NCI-H2107 (cell line): ENCODE results near the gene RNF222.
A peak's percentile ranks its signal among the peaks of the same experiment; 100 is the strongest.
"Not testable (repeated sequence)": the region's sequence is repeated elsewhere in the genome, so short reads cannot be mapped to it uniquely, and the experiment has no call there.

Experiments
- DNase-seq: peaks from one replicate; lab custom pipeline; 2025; lab: John Stamatoyannopoulos, UW

RNF222 gene

GRCh38 chr17:8378117-8378516 lies 19.5 kb downstream of the RNF222 start:
- DNase-seq, result not testable (repeated sequence)

DNA sequence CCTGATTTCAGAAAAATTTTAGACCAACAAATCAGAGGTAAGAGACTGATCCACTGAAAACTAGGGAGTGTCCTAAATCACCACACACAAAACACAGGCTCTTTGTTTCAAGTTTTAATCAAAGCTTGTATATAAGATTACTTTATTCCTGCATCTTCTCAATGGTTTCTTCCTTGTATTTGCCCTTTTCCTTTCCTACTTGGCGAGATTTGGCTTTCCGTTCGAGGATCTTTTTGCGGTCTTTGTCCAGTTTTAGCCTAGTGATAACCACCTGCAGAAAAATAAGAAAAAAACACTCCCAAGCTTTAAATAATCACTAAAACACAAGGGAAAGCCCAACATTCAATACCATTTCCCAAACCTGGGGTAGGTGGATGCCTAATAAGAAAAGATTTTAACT lies 20.2 kb downstream of the RNF222 start:
- DNase-seq, result no peak

- peak; percentile 37 for DNase-seq
Observed at GRCh38 chr17:8376271-8377067, 21.2 kb downstream of the RNF222 start, which contains the start of gene KRABD2. Gene KRABD2 (minus strand): TSS chr17:8376704.

- no peak for DNase-seq
Observed at GRCh38 chr17:8375738-8376259, 21.8 kb downstream of the RNF222 start.

DNA sequence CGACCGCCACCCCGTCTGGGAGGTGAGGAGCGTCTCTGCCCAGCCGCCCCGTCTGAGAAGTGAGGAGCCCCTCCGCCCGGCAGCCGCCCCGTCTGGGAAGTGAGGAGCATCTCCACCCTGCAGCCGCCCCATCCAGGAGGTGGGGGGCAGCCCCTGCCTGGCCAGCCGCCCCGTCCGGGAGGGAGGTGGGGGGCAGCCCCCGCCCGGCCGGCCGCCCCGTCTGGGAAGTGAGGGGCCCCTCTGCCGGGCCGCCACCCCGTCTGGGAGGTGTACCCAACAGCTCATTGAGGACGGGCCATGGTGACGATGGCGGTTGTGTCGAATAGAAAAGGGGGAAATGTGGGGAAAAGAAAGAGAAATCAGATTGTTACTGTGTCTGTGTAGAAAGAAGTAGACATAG lies 23.8 kb downstream of the RNF222 start:
- DNase-seq, result not testable (repeated sequence)

GRCh38 chr17:8372422-8372821 lies 25.2 kb downstream of the RNF222 start:
- no peak for DNase-seq

GRCh38 chr17:8371786-8372185 lies 25.8 kb downstream of the RNF222 start:
- no peak for DNase-seq

- DNase-seq, result no peak
Observed at GRCh38 chr17:8369944-8370343, 27.7 kb downstream of the RNF222 start.

DNA sequence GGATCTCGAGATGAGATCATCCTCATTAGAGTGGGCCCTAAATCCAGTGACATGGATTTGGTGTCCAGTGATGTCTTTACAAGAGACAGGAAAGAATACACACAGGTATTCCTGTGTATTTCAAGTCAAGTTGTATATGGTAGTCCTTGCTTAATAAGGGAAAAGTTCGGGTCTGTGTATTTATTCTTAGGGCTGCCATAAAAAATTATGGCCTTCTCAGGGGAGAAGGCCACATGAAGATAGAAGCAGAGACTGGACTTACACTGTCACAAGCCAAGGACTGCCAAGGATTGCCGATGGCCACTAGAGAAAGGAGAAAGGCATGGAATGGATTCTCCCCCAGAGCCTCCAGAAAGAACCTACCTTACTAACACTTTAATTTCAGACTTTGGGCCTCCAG lies 29.4 kb downstream of the RNF222 start:
- no peak for DNase-seq

- no peak for DNase-seq
Observed at GRCh38 chr17:8366231-8366630, 31.4 kb downstream of the RNF222 start.

GRCh38 chr17:8365143-8365542 lies 32.5 kb downstream of the RNF222 start:
- no peak for DNase-seq

GRCh38 chr17:8362651-8363332 lies 34.8 kb downstream of the RNF222 start:
- DNase-seq, result no peak

DNA sequence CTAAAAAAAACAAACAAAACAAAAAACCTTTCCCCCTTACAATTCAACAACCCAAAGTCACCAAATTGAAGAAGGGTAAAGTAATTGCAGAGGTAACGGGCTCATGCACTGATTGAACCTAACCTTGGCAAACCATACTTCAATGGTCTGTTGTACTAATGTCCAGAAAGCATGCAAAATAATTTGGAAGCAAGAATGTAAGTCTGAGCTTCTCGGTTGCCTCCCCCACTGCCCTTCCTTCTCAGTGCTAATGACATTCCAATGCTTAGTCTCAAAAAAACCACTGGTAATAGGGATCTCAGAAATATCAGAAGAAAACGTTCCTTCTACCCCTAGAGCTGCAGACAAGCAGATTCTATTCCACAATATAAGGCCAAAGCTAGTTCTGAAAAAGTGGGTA lies 36.9 kb downstream of the RNF222 start:
- no peak for DNase-seq

DNA sequence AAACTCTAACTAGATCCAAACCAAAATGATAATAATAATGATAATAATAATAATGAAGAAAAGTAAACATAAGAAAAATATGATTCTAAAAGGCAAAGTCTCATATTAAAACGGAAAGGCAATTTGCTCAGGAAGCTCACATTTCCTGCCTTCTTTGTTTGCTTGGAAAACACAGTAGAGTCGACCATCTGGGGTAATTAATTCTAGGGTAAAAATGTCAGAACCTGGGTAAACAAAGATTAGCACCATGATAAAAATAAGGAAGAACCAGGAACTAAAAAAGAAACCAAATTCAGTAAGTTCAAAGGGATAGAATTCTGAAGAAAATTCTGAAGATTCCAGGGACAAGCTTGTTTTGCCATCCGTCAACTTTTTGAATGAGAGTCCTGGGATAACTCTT lies 37.4 kb downstream of the RNF222 start:
- DNase-seq, result no peak

- DNase-seq, result no peak
Observed at GRCh38 chr17:8359769-8360168, 37.9 kb downstream of the RNF222 start.

GRCh38 chr17:8357910-8358309 lies 39.7 kb downstream of the RNF222 start:
- DNase-seq, result no peak

- DNase-seq, result no peak
Observed at GRCh38 chr17:8354236-8354635, 43.4 kb downstream of the RNF222 start.

DNA sequence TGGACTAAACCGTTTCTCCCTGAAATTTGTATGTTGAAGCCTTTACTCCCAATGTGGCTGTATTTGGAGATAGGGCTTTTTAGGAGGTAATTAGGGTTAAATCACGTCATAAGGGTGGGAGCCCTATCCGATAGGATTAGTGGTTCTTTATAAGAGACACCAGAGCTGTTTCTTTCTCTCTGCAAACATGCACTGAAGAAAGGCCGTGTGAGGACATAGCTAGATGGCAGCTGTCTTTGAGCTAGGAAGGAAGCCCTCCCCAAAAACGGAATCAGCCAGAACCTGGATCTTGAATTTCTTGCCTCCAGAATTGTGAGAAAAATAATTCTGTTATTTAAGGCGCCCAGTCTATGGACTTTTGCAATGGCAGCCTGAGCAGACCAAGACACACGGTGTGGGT lies 43.9 kb downstream of the RNF222 start:
- no peak for DNase-seq

DNA sequence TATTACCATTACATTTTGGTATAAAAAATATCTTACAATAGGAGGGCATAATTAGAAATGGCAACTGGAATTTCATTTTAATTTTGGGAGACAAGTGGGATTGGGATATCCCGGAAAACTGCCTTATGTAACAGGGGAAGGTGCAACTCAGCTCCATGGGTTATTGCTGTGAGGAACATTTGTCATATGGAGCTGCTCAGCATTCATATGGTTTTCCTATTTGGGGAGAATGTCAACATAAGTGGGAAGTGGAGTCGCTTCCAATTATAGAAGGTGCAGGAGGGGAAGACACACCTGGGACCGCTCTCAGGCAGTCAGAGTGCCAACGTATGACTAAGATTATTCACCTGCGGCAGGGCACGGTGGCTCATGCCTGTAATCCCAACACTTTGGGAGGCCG lies 47.3 kb downstream of the RNF222 start:
- no peak for DNase-seq

DNA sequence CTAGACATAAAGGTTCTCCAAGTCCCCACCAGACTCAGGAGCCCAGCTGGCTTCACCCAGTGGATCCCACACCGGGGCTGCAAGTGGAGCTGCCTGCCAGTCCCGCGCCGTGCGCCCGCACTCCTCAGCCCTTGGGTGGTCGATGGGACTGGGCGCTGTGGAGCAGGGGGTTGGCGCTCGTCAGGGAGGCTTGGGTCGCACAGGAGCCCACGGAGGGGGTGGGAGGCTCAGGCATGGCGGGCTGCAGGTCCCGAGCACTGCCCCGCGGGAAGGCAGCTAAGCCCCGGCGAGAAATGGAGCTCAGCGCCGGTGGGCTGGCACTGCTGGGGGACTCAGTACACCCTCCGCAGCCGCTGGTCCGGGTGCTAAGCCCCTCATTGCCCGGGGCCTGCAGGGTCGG lies 50.6 kb downstream of the RNF222 start:
- not testable (repeated sequence) for DNase-seq

DNA sequence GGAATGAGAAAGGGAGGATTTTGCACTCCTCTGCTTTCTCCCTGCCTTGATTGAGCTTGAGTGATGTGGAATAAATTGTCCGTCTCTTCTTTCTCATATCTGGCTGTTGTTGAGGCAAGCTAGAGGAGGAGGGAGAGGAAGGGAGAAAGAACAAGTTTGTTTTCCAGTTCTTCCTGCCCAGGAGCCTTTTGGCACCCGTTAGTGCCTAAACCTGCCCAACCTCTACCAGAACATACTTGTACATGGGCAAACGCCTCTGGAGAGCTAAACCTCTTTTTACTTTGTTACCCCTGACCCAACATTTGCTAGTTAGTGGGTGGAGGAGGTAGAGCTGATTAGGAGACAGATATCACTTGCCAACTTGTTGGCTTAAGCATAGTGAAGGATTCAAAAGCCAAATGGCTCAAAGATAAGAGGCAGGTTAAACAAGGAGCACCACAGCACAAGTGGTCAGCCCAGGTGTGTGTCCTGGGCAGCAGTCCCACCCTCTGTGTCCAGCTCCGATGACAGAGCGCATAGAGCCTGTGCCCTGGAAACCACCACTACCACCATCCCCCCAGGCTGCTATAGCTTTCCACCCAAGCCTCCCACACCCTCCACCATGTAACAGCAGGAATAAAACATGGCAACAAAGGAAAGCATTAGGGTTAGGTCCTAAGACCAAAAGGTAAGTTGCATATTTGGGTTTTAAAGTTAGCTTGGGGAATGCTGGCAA lies 51.5 kb downstream of the RNF222 start:
- DNase-seq, result no peak

DNA sequence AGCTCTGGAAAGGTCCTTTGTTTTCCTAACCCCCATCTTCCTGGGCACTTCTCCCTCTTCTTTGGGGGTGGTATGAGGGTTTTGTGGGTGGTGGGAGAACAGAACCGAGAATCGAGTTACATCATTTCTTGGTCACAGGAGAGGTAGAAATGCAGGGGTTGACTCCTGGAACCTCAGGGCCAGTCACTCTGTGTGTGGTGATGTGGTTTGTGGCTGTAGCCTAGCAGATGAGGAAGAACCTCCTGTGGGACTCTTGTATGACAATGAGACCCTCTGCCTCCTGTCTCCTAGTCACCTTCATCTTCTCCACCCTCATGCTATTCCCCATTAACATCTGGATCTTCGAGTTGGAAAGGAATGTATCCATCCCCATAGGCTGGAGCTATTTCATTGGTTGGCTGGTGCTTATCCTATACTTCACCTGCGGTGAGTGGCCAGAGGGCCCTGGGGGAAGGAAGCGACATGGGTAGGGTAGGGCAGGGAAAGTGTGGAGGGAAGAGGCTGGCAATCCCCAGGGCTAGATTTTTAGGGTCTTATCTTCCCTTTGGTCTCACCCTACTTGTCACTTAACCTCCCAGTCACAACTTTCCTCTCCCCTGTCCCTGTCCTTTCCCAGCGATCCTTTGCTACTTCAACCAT lies 52.5 kb downstream of the RNF222 start:
- DNase-seq, result no peak
